Fibroblast of upper back skin (primary cell): ENCODE measurements around the gene ZNF503.

Experiments used
- DNase-seq: peaks from one replicate; pipeline ENCODE4 v3.0.0-alpha.2; 2013

The ZNF503 gene

DNA sequence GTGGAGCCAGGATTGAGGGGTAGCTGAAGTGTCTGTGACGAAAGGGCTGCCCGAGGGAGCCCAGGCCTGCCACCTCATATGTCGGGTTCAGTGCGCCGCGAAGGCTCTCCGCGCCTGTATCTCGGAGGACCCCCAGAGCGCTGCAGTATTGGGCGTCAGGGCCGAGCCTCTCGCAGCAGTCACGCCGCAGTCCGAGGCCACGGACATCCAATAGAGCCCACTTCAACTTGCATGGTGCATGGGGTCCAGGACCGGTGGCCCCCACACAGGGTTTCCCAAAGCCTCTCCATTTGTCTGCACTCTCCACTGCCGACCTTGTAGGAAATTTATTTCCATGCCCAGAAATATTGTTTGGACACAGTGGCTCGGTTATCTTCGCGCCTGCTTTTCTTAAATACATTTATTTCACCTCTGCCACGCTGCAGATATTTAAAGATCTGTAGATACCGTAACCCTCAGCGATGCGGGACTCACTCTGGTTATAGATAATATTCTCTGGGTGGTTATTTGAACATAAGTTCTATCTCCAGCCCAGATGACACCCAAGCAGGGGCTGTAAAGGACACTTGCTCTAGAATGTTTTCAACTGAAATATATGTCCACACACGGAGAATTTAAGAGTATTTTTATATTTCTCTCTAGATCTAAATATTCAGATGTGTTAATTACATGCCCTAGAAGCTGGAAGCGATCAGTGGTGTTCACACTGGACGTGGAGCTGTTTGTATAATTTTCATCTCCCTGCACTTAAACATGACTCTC, 5.1 kb upstream of the ZNF503 start:
- DNase-seq = no peak

DNA sequence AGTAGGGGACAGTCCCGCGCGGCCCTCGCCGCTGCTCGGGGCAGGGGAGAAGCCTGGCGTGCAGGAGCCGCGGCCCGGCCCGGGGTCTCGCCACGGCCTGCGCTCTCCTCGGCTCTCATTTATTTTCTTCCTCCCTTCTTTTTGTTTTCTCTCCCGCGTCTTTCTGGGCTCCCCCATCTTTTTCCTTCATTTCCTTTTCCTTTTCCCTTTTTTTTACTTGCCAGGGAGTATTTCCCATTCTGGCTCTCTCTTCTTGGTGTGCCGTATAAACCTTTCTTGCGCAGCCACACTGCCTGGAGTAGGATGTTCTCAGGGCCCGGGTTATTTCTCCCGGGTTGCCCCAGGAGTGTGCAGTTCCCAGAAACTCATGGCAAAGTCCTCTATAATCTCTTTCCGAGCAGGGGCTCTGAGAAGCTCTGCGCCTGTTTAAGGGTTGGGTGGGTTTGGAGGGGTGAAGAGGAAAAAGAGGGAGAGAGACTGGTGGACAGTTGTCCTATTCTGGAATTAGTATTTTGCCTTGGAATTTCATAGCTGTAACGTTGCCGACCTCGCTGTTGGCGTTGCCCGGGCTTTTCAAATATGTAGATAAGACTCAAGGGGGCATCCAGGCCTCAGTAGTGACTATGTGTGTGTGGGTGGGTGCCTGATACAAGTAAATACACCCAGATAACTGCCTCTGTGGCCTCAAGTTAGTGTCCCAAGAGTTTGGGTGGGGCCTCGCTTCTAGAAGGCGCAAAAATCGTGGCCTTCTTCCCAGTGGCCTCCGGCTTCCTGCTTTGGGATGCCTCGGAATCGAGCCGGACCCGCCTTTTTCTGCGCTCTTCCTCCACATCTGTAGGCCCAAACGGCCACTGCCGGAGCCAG, 4.3 kb upstream of the ZNF503 start:
- DNase-seq = no peak

DNA sequence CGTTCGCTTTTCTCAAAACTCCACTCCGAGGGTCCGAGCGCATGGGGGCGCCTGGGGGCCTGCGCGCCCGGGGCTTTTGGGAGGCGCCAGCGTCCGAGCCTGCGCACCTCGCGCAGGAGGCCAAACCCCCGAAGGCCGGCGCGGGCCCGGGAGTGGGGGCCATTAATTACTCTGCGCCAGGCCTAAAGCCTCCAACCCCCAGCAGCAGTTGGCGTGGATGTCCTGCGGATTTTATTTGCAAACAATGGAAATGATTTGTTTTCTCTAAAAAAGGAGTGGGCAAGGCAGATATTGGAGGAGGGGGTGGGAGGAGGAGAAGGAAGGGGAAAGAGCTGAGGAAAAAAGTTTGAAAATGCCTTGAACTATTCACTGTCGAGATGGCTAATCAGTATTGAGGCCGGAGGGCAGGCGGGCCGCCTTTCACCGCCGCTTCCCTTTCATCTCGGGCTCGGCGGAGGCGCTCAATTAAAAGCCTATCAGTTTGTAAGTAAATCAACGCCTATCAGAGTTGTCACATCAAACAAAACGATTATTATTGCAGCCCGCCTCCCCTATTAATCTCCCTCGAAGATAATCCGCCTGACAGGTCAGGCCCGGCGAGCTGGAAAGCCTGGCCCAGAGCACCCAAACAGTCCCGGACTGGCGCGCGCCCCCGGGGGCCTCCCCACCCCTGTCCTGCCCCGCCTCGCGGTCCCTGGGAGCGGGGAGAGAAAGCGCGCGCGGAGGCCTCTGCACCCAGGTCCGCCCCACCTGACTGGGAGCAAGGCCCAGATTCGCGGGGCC, 3.4 kb upstream of the ZNF503 start:
- peak; percentile 18 for DNase-seq

DNA sequence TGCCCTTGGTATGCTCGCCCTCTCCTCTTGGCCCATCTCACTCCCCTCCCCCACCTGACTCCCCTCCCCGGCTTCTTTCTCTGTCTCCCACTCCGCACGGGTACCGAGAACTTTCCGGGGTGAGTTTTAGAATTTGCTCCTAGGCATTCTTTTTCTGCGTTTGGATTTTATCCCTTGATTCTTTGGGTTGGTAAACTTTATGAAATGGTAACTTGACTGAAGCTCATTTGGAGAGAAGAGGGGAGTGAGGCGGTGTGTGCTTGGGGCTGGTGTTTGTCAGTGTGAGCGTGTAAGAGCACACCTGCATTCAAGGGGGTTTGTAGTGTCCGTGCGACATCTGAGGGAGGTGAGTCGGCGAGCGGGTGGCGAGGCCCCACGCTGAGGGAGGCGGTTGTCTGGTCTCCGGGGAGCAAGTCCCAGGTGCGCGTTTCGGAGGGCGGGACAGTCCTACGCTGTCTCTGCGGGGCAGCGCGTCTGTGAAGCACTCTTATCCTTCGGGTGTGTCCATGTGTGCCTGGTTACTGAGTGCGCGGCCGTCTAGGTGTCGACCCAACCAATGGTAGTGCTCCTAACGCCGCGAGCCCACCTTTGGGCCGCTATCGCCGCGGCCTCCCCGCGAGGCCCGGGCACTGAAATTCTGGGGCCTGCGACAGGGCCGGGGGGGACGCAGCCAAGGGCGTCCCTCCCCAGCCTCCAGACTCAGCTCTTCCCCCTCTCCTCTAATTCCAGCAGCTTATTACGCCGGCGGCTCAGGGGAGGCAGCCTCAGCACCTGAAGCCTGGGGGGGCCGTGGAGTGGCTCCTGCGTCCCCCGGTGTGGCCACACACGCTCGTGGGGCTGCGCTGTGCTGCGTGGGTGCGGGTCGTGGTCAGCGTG, 2.6 kb upstream of the ZNF503 start:
- DNase-seq = no peak

DNA sequence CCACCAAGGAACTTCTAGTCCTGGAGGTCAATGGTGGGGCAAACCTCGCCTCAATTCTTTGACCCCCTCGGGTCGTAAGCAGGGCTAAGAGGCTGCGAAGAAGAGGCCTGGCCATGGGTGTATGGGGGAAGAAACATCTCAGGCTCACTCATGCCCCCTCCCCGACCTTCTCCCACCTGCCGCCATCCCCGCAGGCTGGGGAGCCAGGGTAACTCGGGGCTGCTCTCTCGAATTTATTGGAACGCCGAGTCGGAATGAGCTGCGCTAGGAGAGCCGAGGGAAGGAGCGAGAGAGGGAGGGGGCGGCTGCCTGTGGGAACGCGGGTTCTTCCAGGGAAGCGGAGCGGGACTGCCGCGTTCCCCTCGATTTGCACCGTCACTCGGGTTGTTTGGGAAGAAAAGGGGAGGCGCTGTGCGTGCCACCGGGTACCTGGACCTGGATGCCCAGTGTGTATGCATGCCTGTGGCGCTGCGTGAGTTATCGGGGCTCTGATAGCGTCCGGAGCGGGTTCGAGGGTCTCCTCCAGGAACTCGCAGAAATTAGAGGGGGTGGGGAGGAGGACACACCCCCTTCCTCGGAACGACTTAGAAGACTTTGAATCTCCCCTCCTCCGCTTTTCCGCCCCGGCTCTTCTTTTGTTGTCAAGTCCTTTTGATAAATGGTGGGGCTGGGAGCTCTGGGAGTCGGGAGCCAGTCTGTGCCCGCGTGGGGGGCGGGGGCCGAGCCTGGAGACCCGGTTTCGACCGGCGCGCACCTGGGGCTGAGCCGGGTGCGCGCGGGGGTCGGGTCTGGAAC, 1.8 kb upstream of the ZNF503 start:
- DNase-seq = peak; percentile 37

DNA sequence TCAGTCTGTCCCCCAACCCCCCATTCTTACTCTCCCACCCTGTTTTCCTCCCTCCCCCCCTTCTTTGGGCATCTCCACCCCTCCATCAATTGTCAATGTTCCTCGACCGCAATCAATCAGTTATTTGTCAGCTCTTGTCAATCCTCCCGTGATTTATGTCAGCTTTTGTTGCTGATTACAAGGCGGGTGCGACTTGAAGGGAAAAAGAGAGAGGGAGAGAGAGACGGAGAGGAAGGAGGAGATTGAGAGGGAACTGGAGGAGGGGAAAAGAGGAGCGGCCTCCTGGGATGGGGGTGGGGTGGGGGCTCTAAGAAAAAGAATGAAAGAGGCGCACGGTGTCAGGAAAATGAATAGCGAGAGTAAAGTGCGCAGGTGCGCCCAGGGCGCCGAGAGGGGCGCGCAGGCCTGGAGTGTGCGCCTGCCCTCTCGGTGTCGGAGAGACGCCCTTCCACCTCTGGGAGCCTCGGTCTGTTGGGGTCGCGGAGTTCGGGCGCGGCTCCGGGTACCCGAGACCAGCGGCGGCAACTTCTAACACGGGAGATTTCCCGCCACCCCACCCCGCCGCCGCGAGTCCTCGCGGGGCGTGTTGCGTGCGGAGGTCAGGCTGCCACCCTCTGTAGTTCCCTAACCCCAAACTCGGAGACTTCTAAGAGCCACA, 1.1 kb upstream of the ZNF503 start:
- DNase-seq = no peak

DNA sequence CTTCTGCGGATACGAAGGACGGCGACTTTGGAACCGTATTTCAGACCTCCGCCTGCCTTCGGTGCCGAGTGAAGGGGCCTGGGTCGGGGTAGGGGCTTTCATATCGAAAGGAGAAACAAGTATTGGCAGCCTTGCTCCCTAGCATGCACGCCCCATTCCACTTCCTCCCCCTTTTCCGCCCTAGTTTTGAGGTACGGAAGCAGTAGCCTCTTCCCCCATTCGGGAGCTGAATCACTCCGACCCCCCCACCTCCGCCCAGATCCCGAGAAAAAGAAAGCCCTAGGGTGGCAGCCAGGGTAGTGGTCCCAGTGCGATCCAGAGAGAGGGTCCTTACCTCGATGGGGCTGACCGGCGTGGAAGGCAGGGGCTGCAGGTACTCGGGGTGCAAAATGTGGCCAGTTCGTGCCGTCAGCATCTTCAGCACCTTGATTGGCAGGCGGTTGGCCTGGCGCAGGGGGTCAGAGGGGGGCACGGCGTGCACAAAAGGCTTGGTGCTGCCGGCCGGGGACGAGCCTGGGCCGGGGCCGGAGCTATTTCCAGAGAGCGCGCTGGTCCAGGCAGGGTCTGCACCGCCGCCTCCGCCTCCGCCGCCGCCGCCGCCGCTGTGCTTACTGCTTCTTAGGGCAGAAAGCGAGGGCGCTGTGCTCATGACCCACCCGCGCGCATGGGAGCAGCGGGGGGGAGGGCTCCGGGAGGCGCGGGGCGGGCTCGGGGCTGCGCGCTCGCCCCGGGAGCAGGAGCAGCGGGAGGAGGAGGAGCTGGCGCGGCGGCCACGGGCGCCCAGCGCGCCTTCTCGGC, 594 bp downstream of the ZNF503 start:
- DNase-seq = peak; percentile 66

DNA sequence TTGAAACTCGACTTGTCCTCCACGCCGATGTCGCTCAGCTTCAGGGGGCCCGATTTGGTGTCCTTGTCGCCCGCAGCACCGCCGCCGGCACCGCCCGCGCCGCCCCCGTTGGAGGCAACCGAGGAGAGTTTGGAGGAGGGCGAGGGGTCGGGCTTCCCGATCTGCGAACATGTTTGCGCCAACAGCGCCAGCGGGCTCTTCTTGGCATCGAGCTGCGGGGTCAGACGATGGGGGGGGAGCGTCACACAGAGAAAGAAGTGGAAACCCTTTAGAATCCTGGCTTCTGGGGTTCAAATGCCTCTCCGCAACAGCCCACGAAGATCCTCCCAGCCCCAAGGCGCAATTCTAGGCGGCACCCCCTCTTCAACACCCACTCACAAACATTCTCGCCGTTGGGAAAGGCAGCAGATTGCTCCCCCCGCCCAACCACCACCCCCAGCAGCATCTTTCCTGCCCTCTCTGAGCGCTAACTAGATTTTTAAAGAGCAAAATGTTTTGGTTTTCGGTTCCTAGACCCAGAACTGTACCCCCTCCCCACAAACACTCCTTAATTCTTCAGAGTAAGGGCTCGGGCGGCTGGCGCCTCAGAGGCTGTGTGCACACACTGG, 1.3 kb downstream of the ZNF503 start:
- no peak for DNase-seq

DNA sequence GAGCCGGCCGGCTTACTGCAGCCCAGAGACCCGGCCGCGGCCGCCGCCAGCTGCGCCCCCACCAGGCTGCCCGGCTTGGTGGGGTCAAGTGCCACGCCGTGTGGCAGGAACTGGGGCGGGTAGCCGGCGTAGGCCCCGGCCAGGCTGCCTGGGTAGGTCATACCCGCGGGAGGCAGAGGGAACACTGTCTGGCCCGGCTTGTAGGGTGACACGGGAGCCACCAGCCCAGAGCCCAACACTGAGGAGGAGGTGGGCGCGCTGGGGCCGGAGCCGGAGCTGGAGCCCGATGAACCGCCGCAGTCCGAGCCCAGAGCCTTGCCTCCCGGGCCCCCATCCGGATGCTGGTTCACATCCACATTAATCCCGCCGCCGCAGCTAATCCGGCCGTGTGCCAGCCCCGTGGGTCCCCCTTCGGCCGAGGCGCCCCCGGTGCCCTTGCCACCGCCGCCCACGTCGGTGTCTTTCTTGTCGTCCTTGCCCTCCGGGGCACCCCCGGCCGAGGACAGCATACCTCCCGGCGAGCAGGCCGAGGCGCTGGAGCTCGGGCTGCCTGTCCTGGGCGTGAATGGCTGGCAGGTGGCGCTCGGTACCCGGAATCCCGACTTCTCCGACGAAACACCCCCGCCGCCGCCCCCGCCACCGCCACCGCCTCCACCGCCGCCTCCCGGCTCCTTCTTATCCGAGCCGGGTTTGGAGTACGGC, 2.0 kb downstream of the ZNF503 start:
- peak; percentile 78 for DNase-seq

DNA sequence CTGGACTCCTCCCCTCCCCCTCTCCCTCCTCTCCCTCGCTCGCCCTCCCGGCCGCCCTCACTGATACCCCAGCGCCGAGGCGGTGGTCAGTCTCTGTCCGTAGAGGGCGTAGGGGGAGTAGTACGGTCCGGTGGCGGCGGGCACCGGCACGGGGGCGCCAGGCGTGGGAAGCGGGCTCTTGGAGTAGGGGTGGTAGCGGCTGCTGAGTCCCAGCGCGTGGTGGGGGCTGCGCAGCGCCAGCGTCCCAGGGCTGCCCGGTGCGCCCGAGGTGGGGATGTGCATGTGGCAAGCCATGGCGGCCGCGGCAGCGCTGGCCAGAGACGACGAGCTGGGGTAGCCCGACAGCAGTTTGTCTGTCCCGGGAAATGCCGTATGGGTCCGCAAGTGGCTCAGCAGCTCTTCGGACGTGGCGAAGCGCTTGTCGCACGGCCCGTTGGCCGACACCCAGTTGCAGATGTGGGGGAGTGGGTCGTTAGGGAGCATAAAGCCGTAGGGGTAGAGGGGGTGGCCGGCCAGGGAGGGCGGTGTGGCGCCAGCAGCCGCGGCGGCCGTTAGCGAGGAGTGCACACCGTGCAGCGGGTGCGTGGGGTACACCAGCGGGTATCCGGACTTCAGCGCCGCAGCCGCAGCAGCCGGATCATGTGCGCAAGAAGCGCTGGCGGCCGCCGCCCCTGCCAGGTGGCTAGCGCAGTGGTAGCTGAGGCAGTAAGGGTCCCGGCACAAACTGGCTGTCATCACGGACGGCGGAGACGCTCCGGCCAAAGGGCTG, 2.7 kb downstream of the ZNF503 start:
- peak; percentile 22 for DNase-seq

DNA sequence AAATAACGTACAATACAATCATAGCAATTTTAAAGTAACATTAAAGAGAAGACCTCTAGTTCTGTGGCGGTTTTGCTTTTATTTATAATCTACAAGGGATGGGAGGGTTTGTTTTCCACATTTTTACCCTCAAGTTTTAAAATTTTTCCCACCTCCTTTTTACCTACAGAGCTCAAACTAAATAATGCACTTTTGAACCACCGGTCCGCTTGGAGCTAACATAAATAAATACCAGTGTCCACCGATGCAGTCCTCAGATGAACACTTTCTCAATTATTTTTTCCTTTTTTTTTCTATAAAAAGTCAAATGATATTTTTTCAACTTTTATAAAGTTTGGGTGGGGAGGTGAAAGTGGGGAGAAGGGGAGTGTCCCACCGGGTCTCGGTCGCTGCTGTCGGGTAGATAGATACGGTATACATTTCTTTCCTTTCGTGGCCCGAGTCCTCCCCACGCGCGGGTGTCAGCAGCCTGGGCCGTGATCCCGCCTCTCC, 3.3 kb downstream of the ZNF503 start:
- no peak for DNase-seq

DNA sequence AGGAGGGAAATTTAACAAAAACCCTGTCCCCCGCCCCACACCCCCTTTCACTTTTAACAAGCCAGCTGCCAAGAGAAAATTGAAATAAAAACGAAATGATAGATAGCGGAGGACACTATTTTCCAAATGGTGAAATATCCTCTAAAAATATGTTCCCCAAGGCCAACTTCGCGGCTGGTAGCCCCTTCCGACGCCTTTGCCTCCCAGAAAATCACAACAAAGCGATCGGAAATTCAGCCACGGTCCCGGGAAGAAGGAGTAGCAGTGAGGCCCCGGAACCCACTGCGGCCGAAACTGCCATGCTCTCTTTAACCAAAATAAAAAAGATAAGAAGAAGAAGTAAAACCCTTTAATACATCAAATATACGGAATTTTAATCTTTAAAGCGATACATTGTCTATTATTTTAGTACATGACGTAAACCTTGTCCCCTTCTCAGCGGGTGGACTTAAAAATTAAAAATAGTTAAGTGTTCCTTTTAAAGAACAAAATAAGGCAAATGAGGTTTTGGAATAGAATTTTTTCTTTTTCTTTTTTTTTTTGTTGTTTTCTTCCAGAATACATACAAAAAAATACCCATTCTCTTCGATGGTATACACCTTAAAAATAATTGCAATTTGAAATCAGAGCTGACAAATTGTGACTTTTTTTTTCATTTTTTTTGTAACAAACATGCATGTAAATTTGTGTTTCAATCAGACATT, 3.9 kb downstream of the ZNF503 start:
- peak; percentile 31 for DNase-seq

DNA sequence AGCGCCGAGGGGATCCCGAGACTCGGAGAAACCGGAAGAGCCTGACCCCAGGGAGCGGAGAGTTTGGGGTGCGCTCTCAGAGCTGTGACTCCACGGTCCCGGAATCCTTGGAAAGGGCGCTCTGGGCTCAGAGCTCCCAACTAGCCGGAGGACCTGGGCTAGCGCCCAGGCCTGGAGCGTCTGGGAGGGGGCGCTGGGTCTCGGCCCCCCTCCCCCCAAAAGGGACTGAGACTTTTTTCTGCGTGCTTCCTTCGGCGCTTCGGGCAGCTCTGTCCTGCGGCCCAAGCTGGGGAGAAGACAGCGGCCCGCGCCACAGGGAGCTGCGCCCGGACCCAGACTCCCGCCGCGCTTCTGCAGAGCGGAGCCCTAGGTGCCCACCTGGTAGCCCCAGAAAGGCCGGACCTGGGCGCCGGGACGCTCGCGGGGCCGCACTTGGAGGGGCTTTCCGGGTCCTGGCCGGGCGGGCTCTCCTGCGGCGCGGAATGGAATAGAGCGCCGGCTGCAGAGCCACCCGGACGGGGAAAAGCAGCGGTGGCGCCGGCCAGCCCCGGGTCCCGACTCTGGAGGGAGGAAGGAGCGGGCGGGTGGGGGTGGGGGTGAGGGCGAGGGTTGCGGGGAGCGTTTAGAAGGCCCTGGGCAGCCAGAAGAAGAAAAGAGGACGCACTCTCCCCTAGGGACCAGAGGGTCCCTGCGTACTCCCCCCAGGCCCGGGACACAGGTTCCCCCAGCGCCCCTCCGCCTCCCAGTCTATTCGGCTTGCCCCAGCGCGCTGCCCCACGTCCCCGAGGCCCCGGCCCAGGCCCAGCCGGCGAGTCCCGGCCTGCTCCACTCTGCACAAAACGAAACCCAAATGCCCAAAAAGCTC, 4.7 kb downstream of the ZNF503 start:
- DNase-seq = peak; percentile 50

DNA sequence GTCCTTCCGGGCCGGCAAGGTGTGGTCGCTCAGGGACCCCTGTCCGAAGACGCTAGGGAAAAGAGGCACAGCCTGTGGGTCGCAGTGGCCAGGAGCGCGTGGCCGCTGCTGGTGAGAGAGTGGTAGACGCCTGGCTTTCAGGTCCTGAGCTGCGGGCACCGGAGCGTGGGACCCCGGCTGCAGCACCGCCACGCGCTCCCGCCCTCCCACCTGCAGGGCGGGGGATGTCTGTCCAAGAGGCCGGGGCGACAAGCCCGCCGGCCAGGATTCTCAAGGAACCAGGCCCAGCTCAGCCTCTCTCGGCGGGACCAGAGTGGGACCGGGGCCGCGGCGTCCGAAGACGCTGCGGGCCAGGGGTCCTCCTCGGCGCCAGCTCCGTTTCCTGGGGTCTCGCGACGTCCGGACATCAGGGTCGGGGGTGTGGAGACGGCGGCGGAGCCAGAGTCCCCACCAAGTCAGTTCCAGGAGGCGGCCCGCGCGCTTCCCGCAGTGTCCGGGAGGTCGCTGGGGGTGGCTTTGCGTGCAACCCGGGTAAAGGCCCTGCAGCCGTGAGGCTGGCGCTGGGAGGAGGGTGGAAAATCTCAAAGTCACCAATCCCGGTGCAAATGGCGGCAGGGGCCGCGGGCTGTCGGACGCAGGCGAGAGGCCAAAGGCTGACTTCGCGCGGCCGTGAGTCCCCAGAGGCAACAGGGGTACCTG, 5.5 kb downstream of the ZNF503 start:
- DNase-seq = peak; percentile 41

DNA sequence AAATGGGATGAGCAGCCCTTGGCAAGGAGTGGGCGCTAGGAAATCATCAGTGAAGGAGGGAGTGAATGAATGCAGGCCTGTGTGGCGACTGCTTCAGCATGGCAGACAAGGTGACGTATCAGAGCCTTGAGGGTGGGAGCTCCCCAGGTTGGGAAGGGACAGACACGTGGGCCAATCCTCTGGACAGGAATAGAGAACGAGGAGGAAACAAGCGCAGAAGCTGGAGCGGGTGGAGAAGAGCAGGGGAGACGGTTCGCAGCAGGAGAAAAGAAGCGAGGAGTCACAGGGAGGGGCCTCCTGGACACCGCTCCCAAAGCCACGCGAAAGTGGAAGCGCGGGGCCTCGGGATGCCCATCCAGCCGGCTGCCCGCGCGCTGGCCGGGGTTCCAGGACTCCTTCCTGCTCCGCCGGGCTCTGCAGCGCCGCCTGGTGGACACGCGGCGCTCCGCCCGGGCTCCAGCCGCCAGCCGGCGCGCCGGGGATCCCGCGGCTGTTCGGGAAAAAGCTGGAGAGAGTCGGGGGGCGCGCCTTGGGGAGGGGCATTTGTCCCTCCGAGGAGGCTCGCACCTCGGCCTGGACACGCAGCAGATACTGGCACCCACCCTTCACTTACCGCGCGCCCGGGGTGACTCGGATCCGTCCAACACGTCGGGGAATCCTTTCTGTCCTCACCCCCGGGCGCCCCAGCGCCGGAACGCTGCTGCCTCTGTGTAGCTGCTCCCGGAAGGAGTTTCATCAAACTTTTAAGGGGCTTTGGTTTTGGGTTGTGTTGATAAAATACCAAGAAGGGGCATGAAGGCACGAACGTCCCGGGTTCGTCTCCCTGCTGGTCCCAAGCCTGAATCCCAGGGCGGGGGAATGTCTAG, 6.3 kb downstream of the ZNF503 start:
- DNase-seq = peak; percentile 56
